GM19455 (cell line): ENCODE data around the gene LZIC.
"Not testable (repeated sequence)": the region's sequence is repeated elsewhere in the genome, so short reads cannot be mapped to it uniquely, and the experiment has no call there.

ENCODE experiments used
- ATAC-seq: cut with Tn5 transposase; IDR thresholded peaks from one replicate; pipeline ENCODE4 v1.9.1; 2021; ENCODE audit not compliant: unreplicated experiment

Gene LZIC

DNA sequence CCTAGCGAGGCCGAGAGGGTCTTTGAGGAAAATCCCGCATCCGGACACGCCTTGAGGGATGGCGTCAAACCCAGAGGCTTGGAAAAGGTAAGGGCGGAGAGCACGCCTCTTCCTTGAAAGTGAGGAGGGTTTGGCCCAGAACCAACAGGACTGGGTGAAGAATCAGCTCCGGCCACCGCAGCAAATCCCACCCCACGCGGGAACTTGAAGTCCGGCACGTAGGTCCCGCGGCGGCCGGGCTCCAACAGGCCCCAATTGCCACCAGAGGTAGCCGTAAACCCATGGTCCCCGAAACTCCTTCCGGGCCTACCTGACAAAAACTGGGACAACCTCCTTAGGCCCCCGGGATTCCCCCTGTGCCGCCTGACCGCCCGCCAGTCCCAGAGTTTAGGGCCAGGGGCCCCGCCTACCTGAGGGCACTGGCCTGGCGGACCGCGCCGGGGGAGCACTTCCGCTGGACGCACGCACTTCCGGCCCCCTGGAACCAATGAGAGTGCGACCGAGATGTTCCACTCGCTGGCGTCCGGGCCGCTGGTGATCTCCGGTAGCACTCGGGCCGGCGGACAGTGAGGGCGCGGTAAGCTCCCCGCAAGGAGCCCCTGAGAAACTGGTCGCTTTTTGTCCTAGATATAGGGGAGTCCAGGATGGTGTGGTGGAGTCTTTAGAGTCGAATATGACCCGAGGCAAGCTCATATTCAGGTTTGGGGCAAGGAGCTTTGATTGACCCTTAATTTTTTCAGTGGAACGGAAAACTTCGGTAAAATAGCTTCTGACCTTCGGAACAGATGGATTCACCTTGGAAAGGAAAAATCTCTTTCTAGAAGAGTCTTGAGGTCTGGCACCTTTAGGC lies at the start of gene LZIC, which contains the start of gene NMNAT1:
LZIC (minus strand) TSS at position 453 of the 850 bp plus-strand sequence. CDS start 6,772 bp downstream, outside the sequence.
NMNAT1 (plus strand) TSS at position 537 of the 850 bp plus-strand sequence. CDS start 28,599 bp downstream, outside the sequence.
- peak; percentile 96 for ATAC-seq

DNA sequence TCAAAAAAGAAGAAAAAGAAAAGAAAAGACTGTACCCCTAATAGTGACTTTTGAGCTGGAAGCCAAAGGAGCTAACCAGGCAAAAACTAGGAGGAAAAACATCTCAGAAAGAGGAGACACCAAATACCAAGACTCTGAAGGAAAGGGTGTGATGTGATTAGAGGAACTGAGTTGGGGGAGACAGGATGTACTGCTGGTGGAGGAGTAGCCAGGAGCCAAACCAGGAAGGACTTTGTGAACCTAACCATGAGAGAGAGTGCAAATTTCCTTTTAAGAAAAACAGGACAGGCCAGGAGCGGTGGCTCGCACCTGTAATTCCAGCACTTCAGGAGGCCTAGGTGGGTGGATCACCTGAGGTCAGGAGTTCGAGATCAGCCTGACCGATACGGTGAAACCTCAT lies 49.7 kb upstream of the LZIC start:
- ATAC-seq: no peak

DNA sequence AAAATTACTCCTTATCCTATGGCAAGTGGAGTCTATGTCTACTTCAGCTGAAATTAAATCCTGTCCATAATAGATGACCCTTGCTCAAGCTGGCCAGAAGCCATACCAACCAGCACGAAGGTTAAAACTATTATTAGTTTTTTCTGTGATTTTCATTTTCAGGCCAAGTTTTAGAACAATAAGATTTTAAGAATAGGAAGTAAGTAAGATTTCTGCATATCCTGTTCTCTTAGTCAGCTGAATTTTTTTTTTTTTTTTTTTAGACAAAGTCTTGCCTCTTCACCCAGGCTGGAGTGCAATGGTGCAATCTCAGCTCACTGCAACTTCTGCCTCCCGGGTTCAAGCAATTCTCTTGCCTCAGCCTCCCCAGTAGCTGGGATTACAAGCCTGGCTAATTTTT lies 47.8 kb upstream of the LZIC start:
- no peak for ATAC-seq

DNA sequence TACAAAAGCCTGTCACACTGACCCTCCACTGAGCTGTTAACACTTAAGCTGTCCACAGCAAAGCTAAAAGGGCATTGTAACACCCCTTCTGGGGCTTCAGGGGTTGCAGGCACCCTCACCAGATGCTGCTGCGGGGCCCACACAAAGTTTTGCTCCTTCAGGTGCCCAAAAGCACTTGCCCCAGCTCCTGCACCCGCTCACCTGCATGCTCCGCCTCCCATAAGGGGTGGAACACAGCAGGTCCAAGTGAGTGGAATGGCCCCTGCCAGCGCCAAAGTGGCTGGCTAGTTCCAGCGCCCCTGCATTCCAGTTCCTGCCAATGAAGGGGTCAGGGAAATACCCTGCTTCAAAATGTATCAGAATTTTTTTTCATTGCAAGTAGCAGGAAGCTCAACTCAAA lies 46.6 kb upstream of the LZIC start:
- no peak for ATAC-seq

DNA sequence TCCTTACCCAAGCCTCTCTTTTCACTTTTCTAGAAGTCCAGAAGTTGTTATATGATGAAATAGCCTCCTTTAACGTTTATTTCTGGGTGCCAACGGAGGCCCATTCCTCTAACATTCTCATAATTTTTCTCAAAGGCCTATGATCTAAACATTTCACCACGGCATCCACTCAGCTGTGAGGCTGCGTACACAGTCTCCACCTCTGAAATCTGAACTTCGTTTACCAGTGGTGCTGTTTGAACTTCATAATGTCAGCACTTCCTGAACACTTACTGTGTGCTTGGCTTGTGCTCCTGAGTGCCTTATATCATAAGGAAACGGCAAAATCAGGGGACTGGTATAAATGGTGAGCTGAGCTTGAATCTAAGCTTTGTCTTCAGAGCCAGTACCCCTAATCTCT lies 41.8 kb upstream of the LZIC start:
- ATAC-seq: no peak

DNA sequence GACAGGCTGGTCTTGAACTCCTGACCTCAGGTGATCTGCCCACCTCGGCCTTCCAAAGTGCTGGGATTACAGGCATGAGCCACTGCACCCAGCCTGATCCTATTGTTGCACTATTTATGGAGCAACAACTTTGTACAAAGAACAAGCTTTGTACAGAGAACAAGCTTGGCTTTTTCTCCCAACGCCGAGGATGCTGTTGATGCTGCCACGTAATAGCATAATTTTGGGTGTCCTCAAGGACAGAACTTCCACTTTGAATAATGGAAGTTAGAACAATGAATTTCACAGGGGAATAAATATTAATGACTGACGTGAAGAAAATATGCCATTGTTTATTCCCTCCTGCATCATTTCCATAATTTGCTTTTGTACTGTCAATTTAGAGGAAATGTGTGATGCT lies 41.1 kb upstream of the LZIC start:
- ATAC-seq: no peak

DNA sequence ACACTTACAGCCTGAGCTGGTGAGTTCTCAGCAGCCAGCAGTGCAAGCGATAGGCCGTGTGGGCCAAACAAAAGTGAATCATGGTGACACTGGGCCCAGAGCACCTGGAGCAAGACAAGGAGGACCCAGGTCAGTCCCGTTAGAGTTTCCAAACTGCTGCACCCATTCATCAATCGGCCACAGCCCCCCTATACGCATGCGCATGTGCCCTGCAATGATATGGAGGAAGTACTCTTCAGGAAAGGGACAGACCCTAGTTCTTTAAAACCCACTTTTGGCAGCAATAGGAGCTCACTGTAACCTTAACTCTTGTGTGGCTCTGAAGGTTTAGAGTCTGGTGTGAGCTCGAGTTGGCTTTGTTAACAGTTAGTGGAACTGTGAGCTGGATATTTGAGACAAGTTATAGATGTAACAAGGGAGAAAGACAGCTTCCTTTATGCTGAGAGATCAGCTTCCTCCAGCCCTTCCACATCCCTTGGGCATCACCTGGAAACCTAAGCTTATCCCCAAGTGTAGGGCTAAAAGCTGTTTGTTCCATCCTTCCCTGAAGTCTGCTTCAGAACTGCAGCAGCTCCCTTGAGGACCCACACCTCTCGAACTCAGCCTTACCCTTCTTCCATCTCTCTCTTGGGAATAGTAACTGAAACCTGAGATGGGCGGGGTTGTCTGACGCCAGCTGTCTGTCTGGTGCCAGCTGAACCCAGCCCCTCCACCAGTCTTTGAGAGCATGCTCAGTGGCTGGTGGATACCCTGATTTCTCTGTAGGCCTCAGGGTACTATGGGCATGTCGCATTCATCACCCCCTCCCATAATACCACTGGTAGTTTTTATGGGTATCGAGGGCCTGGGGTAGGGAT lies 17.7 kb upstream of the LZIC start:
- ATAC-seq: no peak

DNA sequence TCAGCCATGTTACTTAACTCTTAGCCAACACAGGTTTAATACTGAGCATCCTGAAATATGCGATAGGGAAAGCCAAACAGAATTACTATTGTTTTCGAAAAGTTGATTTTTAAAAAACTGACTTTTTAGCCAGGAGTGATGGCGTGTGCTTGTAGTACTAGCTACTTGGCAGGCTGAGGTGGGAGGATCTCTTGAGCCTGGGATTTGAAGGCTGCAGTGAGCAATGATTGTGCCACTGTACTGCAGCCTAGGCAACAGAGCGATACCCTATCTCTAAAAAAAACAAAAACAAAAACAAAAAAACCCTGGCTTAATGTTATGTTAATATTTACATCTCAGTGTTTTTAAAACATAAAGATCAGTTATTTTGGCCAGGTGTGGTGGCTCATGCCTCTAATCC lies 16.8 kb upstream of the LZIC start:
- no peak for ATAC-seq

DNA sequence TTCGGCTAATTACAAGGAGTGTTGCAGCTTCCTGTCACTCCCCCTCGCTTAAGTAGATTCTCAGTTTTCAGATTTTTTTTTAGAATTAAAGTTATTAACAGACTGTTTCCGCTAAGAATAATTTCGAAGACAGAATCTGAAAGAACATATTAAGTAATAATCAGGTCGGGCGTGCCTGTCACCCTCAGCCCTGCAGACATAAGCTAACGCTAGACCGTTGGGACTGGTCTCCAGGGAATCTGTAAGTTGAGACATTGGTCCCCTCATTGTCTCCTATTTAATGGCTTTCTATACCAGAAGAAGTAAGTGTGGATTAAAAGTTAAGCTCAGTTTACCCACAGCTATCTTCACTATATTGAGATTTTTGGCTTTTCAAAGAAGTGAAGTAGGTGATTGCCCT lies 14.5 kb upstream of the LZIC start:
- ATAC-seq: no peak

DNA sequence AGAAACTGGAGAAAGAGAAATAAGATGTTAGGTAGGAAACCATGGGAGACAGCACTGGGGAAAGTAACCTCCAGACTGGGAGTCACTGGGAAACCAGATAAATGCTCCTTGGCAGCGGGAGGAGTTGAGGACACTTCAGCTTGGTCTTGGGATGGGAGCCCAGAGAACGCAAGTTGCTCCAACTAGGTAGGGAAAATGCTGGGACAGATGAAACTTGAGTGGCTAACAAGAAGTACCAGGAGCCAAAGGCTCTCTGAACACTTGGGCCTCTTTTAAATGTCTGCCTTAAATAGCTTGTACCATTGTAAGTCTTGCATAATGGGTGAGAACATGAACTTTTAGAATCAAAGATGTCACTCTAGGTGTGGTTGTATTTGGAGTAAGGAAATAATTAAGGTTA lies 3.1 kb upstream of the LZIC start:
- no peak for ATAC-seq

DNA sequence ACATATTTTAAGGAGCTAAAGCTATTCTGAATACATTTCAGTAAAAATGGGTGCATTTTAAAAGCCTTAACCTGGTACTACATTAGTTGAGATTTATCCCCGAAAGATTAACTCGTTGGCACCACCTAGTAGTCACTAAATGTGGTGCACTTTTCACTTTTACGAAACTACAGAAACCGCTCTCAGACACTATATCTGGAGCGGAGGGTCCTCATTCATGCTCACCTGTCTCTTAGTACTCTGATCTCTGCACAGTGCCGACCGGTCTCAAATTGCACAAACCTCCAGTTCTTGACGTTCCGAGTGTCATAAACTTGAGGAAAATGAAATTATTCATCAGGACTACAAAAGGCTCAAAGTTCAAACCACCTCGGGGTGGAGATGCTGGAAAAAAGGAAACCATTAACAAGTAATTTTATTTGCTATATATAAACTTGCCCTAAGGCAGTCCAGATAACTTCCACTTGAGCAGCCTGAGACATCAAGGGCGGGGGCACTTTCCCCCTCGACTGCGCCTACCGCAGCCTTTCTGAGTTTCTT lies 722 bp downstream of the LZIC start:
- ATAC-seq: no peak

DNA sequence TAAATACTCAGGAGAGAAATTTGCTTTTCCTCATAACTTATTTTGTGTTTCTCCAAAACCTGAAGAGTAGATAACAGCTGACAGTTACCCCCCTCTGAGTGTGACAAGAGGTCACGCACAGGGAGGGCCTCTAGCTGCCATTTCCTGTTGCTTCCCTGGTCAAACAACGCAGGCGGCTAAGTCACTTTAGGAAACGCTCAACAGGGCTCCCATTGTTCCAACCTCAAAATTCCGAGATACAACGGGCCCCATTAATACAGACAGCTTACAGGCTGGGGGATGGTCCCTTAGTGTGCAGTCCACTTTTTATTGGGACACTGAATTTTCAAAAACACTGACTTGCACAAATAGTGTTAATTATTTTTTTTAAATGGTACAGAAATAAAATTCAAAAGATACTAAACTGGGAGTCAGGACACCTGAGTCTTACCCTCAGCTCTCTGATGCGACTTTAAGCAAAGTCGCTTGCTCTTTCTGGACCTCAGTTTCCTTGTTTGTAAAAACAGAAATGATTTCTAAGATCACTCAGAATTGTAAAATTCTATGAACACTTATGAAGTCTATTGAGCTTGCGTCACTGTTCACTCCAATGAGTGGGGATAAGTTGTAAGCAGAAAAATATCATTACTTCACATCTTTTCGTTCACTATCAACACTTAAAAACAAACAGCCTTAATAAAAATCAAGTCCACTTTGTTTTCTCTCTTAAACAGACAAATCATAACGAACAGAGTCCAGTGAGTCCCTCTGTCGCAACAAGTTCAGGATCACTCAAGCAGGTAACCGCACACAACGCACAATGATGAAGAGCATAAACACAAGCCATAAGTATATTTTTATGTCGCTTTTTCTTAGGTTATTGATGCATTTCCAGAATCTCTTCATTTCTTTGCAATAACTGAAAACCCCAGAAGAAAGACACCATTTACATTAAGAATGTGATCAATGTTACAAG lies 13.5 kb downstream of the LZIC start:
- ATAC-seq: no peak

DNA sequence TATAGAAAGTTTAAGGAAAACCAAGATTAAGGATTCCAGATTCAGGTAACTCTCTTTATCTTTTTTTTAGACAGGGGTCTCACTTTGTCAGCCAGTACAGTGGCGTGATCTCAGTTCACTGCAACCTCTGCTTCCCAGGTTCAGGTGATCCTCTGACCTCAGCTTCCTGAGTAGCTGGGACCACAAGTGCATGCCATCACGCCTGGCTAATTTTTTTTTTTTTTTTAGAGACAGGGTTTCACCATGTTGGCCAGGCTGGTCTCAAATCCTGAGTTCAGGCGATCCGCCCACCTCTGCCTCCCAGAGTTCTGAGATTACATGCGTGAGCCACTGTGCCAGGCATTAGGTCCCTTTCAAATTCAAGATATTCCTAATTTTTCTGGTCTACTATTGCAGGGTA lies 15.9 kb downstream of the LZIC start:
- ATAC-seq: no peak

DNA sequence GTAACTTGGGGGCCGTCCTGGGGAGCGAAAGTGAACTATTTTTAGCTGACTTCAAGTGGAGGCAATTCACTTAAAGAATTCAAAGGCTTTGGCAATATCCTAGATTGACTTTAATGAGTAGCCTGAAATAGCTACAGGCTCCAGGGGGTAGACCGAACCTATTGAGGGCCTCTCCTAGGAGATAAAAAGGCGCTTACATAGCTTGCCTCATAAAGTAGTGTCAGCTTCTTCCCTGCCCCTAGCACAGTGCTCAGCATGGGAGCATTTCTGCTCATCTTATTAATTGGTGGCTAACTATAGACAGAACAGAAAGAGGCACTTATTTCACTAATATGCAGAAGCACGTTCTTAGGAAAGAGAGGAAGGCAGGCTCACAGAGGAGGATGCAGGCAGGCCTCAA lies 20.8 kb downstream of the LZIC start:
- no peak for ATAC-seq

DNA sequence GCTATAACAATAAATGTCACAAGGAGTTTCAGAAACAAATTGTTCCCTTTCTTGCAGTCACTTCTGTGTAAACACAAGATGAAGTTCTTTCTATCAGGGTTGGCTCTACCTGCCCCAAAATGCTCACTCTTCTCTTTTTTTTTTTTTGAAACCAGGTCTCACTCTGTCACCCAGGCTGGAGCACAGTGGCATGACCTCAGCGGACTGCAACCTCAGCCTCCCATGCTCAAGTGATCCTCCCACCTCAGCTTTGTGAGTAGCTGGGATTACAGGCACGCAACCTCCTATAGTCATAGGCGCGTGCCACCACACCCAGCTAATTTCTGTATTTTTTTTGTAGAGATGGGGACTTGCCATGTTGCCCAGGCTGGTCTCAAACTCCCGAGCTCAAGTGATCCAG lies 22.6 kb downstream of the LZIC start:
- ATAC-seq: no peak

DNA sequence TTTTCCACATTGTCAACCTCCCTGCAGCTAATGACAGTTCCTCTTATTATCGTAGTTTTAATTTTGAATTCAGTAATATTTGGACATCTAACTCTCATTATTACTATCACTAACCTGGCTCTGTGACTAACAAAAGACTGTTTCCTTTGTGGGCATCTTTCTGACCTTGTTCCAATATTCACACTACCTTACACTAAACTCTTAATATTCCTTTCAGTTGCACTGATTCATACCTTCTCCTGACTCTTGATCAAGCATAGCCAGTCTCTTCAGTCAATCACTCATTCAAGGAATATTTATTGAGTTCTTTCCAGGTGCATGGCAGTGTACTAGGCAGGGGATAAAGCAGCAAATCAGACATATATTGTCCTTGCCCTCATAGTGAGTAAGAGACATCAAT lies 25.3 kb downstream of the LZIC start:
- ATAC-seq: no peak

DNA sequence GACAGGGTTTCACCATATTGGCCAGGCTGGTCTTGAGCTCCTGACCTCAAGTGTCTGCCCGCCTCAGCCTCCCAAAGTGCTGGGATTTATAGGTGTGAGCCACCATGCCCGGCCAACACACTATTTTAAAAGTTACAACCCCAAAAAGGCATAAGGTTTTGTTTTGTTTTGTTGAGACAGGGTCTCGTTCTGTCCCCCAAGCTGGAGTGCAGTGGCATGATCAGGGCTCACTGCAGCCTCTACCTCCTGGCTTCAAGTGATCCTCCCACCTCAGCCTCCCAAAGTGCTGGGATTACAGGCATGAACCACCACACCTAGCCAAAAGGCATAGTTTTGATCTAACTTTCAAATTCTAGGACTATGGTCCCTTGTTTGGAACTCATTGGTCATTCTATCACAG lies 25.7 kb downstream of the LZIC start:
- not testable (repeated sequence) for ATAC-seq

DNA sequence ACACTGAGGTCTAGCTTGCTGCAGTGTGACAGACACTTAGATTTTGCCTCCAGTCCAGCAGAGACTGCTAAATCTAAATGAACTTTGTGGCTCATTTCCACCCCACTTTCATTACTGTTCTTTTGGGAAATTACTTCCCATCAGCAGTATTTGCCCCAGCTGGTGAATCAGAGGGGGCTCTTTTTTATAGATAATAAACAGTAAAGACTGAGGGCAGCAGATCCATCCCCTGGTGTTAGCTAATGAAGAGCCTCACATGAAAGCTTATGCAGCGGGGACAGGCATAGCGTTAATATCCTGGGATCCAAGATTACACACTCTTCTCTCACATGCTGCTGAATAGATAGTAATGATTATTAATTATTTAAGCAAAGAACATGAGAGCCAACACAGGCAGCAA lies 26.7 kb downstream of the LZIC start:
- no peak for ATAC-seq

DNA sequence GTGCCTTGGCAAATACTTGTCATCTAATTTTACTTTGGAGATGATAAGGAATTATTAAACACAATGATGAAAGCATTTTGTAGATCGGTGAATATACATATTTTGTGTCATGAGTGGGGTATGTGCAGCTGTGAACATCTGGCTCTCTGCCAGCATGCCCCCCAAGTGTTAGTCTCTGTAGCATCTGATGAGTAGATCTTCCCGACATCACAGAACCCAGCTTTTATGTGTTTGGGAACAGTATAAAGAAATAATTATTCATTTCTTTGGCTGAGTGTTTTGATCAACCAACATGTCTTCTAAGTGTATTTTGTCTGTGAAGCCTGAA lies 28.6 kb downstream of the LZIC start:
- no peak for ATAC-seq

DNA sequence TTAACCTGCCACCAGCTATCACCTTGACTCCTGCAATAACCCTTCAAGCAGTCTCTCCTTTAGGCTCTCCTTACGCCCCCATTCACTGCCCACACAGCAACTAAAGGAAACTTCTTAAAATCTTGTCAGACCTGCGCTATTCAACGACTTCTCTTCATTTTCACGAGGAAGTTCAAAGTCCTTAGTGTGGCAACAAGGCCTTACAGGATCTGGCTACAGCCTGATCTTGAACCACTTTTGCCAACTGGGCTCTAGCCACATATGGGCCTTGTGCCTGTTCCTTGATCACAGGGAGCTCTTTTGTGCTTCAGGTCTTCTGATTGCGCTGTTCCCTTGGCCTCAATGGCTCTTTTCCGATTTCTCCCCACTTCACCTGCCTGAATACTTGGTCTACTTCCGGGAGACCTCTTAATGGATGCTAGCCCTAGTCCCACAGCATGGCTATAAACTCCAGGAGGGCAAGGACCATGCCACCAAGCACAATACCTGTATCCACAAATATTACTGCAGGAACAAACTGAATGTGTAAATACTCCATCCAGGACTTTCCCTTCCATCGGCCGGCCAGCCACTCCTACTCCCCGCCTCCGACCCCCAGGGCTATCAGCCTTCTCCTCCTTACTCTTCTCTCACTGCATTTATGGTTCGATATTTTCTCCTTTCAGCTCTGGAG lies 30.8 kb downstream of the LZIC start:
- ATAC-seq: no peak
